ENCODE measurements around the gene PPBP.
A peak's percentile ranks its signal among the peaks of the same experiment; 100 is the strongest.

Gene PPBP, protein sequence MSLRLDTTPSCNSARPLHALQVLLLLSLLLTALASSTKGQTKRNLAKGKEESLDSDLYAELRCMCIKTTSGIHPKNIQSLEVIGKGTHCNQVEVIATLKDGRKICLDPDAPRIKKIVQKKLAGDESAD

GRCh38 chr4:73988061-73988460 is at the start of gene PPBP:
Gene PPBP (minus strand): TSS chr4:73988190. CDS start chr4:73988103, 87 bp downstream.
- DNase-seq (ENCODE audit: low read depth), result no peak

DNA sequence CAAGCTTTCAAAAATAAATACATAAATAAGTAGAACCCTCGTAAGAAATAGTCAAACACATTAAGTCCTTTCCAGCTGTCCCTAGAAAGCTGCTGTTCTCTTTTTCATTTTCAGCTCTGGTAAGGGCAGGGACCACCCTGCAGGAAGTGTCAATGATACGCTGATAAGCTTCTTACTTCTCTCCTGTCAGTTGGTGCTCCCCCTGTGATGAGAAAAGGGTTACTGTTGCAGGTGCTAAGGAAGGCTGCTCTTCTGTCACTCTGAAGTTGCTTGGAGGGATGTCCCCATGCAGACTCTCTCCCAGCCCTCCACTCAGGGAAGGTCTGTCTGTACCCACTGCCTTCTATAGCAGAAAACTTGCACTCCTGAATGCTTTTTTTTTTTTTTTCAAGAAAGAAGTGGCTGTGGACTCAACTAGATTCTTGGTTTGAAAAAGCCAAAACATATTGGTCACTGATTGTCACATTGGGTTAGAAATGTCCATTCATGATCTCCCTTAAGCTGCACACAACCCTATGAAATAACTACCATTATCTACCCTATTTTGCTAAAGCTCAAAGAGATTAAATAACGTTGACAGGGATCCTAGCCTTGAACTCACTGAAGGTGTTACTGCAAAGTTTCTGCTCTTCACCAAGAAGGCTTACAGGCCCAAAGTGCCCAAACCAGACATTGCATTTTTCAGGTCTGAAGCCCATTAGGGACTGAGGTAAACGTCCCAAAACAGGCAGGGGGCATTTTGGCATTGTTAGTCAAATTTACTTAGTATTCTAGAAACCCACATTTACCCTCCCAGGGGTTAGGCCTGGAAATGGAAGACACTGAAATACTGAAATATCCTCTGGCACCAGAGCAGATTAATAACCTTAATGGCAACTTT is 49.3 kb upstream of the PPBP start:
- no peak for DNase-seq (ENCODE audit: low read depth)

DNA sequence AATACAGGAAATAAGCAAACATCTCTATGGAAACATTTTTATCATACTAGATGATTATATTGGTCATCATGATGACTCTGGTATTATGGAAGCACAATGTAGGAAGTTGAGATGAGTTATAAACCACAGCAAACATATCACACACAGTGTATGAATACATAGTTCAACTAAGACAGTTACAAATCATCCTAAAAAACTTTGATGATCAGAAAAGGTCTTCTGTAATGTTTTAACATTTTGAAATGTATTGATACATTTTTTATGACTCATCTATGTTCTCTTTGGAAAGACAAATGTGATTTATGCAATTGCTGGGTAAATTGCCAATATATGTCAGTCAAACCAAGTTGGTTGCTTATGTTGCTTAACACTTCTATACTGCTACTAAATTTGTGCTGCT is 45.7 kb upstream of the PPBP start:
- peak; percentile 53 for DNase-seq (ENCODE audit: low read depth)

DNA sequence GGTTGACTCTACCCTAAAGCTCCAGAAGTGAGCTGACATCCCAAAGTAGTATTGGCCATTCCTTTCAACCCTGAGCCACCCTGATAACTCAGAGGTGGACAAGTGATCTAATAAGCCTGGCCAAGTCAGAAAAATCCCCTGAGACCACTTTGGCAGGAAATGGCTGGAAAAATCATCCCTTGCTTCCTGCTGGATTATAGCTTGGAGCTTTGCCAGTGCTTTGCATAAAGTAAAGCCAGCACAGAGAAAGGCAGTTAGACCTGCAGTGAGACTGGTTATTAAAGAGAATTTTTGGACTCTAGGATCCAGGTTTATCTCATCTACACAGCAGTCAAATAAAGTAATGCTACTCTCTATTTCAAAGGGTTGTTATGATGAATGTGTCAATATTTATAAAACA is 44.1 kb upstream of the PPBP start:
- DNase-seq (ENCODE audit: low read depth), result no peak

GRCh38 chr4:74031576-74031975 is 43.6 kb upstream of the PPBP start:
- no peak for DNase-seq (ENCODE audit: low read depth)

DNA sequence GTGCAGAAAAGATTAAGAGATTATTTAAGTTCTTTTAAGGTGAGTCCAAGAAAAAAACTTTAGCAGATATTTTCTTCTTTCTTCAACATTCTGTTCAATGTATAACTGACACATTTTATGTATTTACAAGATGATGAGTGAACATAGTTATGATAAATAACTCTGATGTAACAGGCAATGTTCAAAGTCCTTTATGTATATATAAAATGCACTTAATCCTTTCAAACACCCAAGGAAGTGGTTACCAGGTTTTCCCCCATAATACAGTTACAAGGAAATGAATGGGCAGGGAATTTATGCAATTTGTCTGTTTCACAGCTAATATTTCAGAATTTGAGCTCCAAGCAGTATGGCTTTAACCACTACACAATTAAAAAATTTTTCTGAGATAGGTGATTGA is 42.3 kb upstream of the PPBP start:
- DNase-seq (ENCODE audit: low read depth), result no peak

GRCh38 chr4:74028504-74028903 is 40.5 kb upstream of the PPBP start:
- DNase-seq (ENCODE audit: low read depth), result no peak

- DNase-seq (ENCODE audit: low read depth), result no peak
These were observed 35.7 kb upstream of the PPBP start for GRCh38 chr4:74023709-74024108.

DNA sequence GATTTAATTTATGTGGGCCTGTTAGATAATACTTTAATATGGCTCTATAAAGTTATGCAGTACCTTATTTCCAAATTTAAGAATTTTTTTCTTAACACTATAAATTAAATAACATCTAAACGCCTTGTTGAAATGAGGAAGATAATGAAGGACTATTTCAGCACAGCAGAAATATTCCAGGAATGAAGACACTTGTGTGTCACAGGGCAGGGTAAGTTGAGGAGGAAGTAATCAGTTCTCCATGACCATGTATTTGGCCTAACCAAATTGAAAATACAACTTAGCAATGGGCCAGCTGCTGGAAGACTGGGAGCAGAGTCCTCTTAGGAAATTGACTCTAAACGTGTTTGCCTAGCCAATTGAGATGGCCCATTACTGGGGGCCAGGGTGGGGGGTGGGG is 33.6 kb upstream of the PPBP start:
- DNase-seq (ENCODE audit: low read depth), result no peak

- DNase-seq (ENCODE audit: low read depth), result no peak
These were observed 30.8 kb upstream of the PPBP start for GRCh38 chr4:74018771-74019170.

DNA sequence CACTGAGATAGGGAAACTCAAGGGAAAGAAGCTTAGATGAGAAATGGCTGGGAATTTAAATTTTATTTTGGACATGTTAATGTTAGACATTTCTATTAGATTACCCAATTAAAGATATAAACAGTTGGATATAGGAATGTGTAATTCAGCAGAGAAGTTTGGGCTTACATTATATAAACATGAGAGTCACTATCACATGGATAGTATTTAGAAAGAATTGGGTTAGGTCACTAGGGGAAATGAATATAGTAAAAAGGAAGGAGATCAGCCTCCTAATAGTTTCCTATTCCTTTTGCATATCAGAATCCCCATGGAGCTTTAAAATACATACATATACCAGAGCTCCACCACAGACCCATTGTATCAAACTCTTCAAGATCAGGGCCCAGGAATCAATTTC is 30.1 kb upstream of the PPBP start:
- DNase-seq (ENCODE audit: low read depth), result peak; percentile 47

DNA sequence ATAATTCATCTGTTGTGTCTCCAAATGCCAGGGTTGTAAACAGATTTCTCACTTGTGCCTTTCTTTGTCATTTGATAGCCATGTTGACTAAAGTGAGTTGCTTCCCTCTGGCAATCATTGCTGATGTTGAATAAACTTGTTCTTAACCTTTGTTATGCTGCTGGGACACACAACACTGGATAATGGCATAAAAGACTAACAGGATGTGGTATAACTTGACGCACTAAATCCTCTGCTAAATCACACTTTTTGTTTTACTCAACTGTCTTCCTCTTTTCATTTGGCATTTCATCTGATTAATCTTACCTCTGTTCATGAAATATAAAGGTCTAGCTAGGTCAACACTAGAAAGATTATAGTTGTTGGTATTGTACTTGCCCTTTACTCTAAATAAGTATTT is 28.1 kb upstream of the PPBP start:
- peak; percentile 68 for DNase-seq (ENCODE audit: low read depth)

DNA sequence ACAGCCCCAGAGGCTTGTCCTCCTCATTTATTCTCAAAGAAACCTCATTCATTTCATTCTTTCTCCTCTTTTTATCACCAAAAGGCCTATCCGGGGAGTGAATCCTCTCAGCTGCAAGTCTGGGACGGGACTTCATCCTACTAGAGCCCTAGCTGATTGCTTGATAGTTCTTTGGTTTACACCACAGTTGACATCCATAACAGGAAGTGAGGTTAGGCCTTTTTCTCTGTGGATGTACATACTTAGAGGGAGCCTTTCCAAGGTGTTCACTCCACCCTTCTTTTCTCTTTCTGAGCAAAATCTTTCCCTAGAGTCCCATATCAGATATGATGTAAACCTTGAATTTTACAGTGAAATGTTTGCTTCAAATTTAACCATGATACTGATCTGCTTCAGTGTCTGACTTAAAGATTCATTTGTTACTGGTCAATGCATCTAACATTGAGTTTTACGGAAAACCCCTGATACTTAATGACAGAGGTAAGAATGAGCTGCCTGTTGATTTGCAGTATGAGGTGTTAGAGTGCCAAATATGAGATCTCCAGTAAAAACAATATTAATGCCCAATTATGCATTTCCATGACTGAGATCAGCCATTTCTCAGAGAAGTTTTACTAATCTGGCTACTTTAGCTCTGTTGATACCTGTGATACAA is 27.3 kb upstream of the PPBP start:
- no peak for DNase-seq (ENCODE audit: low read depth)

- no peak for DNase-seq (ENCODE audit: low read depth)
These were observed 26.3 kb upstream of the PPBP start for GRCh38 chr4:74014332-74014731.

DNA sequence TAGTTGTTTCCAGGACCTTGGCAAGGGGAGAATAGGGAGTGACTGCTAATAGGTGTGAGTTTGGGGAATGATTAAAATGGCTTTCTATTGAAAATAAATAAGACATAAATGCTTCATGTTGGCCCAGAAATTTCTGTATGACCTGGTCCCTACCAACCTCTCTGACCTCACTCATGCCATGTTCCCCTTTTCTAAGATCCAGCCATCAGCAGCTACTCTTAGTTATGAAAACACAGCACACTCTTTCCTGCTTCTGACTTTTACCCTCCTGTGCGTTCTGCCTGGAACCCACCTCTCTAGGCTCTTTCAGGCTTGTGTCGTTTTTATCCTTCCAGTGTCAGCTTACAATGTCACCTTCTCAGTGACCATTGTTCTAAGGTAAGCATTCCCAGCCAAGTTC is 25.3 kb upstream of the PPBP start:
- DNase-seq (ENCODE audit: low read depth), result no peak

- no peak for DNase-seq (ENCODE audit: low read depth)
These were observed 24.1 kb upstream of the PPBP start for GRCh38 chr4:74012130-74012529.

DNA sequence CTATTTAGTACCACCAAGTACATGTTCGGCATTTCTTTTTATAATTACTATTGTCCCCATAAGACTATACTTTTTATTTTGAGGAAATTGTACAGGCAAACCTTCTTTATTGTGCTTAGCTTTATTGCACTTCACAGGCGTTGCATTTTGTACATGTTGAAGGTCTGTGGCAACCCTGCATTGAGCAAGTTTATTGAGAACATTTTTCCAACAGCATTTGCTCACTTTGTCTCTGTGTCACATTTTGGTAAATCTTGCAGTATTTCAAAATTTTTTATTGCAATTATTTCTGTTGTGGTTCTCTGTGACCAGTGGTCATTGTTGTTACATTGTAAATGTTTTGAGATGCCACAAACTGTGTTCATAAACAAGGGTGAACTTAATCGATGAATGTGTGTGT is 21.3 kb upstream of the PPBP start:
- no peak for DNase-seq (ENCODE audit: low read depth)

DNA sequence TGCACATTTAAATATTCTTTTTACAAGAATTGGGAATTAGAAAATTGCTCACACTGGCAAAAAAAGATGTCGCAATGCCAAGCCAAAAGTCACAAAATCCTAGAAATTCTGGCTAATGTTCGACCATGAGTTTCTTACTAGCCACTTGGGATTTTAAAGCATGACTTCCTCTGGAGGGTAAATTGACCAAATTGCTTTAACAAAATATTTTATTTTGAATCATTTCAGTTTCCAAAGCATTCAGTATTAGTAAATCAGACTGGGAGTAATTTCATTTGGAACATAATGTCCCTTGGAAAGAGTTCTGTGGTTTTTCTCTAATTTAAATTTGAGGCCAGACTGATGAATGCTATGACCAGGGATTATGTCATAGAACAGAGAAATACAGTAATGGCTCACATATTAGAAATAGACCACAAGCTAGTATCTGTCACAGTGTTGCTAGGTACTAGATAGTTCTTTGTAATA is 18.1 kb upstream of the PPBP start:
- DNase-seq (ENCODE audit: low read depth), result peak; percentile 87

DNA sequence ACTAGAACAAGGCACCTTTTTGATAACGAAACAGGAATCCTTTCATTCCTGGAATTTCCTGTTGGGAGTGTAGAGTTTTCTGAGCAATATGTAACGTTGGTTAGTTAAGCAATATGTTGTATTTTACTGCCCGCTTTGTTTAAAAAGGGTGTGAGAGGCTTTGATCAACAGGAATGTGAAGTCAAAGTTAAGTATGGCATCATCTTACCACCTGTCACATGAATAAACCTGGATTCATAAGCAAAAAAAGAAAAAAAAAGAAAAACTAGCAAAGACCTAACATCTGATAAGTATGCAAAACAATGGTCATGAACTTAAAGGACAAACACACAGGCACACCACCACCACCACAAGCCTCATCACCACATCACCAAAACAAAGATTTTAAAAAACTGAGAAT is 17.5 kb upstream of the PPBP start:
- DNase-seq (ENCODE audit: low read depth), result no peak

DNA sequence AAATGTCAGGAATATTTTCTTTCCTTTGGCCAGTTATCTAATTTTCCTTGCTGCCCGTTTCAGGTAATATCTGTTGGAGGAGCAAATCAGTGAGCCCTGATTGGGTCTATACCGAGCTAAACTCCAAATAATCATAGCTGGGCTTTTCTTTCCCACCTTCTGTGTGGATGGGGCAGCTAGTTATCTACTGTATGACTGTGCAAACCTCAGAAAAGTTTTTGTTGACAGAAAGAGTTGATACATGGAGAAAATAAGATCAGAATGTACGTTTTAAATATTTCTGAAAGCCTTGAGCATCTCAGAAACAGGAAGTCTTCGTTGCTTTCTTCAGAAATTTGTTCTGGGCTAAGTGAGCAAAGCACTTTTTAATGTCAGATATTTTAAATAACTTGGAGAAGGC is 16.7 kb upstream of the PPBP start:
- DNase-seq (ENCODE audit: low read depth), result no peak

- no peak for DNase-seq (ENCODE audit: low read depth)
These were observed 12.3 kb upstream of the PPBP start for GRCh38 chr4:74000301-74000700.

- DNase-seq (ENCODE audit: low read depth), result peak; percentile 52
These were observed 10.3 kb upstream of the PPBP start, which contains the start of gene CXCL5 for GRCh38 chr4:73998040-73999011. Gene CXCL5 (minus strand): TSS chr4:73998677. CDS start chr4:73998581, 96 bp downstream.

All from fibroblast of gingiva (primary cell).